ENCODE measurements around the gene PANX3.

- TF ChIP-seq POLR2A (IDR thresholded peaks at IDR 0.05; ENCODE audit: low read depth, low read length) (no peak), POLR2AphosphoS5 (IDR thresholded peaks at IDR 0.05; ENCODE audit: low read depth, low read length) (no peak), TAF1 (IDR thresholded peaks at IDR 0.05; ENCODE audit: borderline replicate concordance, low read depth, low read length) (no peak)
These were observed 24.7 kb downstream of the PANX3 start for GRCh38 chr11:124635932-124636331.
